NCI-H1694 treated with DMSO at 0.1 percent for 48 hours (cell line): ENCODE data around the gene HMCN2.
"Not testable (repeated sequence)": the region's sequence is repeated elsewhere in the genome, so short reads cannot be mapped to it uniquely, and the experiment has no call there.

Source experiments
- DNase-seq: peaks from one replicate; lab custom pipeline; 2025; lab: John Stamatoyannopoulos, UW

The HMCN2 gene

DNA sequence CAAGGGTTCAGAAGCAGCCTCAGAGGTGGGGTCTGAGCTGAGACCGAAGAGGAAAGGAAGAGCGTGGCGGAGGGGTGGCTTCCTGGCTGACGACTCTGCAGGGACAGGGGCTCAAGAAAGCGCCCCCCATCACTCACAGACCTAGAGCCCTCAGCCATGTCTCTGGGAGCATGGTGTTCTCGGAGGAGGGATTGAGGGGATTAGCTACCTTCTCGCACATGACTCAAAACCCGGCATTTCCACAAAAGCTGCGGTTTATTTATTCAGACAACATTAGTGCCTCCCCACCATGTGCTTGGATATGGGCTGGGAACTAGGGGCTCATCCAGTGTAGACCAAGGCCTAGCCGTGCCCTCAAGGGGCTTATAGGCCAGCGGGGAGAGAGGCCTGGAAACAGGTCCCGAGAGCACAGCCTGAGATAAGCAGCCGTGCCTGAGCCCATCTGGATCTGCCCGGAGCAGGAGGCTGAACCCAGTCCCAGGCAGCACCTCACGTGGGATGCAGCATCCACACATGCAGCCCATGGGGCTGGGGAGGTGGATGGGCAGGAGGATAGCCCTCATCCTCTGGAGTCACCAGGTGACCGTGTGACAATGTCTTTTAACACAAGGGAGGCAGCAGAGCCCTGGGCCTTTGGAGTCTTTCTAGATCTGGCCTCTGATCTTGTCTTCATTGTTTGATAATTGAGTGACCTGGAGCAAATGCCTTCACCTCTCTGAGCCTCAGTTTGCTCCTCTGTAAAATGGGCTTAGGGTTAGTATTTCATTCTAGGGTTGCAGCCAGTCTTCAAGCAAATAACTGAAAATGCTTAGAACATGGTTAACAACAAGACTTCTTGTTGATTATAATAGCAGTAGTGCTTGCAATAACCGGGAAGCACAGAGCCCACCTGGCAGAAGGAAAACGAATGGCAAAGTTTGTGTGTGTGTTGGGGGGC, 878 bp upstream of the HMCN2 start:
- no peak for DNase-seq

DNA sequence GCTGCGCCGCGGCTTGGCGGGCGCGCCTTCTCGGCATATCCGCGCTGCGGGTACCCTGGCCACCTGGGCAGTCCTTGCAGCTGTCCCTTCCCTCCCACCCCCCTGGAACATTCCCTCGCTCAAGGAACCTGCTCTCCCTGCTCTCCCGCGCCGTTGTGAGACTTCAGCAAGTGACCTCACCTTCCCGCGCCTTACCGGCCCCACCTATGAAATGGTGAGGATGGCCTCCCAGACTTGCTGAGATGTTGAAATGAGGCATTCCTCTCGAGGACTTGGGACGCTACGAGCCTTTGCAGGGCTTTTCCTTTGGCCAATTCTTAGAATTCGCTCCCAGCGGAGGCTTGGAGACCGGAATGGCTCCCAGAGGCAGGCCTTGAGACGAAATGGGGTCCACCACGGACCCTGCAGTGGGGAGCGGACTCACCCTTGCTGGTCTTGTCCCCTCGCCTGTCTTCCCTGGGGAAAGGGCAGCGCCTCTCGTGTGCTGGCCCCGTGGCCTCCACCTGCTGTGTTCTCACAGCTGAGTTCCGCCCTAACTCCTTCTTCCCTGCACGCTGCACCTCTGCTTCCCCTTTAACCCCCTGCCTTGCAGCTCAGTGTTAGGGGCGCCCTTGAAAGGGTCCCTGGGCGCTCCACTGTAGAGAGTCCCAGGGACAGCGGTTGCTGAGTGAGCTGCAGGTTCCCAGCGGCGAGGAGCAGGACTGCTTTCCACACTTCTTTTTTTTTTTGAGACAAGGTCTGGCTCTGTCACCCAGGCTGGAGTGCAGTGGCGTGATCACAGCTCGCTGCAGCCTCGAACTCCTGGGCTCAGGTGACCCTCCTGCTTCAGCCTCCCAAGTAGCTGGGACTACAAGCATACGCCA, 907 bp downstream of the HMCN2 start:
- no peak for DNase-seq

DNA sequence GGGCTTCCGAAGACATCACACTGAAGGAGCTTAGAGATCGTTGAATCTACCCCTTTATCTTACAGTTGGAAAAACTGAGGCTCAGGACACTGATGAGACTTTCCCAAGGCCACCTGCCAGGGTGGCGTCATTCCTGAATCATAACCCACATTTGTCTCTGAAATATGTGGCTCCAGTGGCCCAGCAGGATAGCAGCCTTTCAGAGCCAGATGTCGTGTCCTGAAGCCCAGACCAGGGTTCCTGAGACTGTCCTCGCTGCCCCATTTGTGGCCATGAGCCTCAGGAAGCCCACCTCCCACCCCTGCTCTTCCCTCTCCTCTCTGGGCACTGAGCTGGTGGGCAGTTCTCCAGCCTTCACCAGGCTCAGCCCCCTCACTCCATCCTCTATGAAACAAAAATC, 2.4 kb downstream of the HMCN2 start:
- DNase-seq = no peak

DNA sequence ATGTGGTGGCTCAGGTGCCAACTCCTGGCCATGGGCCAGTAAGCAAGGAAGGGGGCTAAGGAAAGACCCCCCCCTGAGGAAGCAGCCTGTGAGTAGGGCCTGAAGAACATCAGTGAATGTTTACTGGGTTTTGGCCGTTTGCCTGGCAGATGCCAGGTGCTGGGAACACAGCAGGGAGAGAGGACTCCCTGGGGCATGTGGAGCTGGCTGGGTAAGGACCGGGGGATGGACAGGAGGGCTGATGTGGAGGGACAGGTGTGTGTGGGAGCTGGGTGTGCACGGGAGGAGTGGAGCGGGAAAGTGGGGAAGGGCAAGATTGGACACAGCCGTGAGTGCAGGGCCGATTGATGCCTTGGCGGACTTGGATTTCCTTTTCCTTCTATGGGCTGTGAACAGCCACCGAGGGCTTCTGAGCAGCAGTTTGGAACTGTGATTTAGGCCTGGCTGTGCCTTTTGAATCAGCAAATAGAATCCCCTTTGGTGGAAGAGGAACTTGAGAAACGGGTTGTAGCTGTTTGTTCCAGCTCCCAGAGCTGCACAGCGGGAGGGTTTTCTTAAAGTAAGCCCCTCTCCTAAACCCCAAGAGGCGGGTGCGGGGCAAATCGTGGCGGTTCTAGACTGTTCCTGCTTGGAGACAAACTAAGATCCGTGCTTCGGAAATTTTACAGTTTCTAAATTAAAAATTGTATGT, 3.1 kb downstream of the HMCN2 start:
- no peak for DNase-seq

DNA sequence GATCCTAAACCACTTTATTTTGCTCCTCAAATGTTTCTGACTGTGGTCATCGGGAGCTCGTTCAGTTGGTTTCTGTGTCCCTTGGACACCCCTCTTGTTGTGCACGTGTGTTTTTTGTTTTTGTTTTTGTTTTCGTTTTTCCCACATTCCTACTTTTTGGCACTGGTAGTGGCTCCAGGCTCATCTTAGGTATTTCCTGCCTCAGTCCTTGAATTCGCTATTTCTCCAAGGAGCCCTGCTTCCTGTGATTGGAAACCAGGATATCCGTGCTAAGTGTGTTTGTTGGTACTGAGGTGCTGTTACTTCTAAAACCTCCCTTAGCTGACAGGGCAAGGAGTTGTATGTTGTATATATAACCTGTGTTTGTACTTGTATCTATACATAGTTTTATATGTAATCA, 5.9 kb downstream of the HMCN2 start:
- no peak for DNase-seq

DNA sequence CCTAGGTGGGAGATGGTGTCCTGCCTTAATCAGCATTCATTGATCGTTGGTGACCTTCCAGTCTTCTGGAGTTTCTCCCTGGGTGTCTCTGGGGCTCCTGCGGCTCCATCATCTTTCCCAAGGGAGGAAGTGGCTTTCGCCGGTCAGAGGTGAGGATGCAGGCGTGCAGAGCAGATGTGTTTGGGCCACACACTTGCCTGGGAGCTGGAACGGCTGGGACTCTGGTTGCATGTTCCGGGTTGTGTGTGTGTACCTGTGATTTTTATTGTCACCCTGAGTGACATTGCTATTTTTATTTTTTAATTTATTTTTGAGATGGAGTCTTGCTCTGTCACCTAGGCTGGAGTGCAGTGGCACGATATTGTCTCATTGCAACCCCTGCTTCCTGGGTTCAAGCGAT, 9.6 kb downstream of the HMCN2 start:
- no peak for DNase-seq

DNA sequence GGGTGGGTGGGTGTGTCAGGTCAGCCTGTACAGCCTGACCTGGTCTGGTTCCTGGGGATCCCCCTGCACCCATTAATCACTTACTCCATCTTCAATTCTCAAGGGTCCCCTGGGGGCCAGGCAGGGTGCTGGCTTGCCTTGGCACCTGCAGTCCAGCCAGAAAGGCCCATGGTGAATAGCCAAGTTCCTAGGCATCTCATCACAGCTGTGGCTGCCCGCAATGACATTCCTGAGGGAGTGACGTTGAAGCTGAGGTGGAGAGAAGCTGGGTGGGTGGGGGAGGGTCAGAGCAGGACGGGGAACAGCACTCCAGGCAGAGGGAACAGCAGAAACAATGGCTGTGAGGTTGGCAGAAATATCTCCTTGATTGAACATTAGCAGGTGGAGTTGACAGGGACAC, 10.6 kb downstream of the HMCN2 start:
- DNase-seq = no peak

DNA sequence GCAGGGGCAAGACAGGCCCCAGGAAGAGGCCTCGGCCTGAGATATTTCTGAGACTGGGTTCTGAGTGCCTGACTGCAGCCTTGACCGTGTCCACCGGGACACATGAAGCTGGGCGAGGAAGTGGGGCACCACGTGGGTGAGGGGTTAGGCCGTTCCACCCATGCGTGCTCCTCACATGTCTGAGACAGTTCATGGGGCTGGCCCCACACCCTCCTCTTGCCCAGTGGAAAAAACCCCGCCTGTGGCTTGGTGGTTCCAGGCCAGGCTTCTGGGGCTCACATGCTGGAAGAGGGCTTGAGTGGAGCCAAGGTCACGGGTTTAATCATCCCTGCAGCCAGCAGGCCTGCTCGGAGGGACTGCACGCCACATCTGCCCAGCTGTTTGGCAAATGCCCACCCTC, 11.4 kb downstream of the HMCN2 start:
- no peak for DNase-seq

DNA sequence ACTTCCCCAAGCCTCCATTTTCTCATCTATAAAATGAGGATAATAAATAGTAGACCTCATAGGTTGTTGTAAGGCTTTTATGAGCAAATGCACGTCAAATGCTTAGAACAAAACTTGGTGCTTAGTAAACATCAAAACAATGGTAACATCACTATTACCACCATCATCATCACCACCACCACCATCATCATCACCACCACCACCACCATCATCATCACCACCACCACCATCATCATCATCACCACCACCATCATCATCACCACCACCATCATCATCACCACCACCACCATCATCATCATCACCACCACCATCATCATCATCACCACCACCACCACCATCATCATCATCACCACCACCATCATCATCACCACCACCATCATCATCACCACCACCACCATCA, 12.0 kb downstream of the HMCN2 start:
- DNase-seq = not testable (repeated sequence)

DNA sequence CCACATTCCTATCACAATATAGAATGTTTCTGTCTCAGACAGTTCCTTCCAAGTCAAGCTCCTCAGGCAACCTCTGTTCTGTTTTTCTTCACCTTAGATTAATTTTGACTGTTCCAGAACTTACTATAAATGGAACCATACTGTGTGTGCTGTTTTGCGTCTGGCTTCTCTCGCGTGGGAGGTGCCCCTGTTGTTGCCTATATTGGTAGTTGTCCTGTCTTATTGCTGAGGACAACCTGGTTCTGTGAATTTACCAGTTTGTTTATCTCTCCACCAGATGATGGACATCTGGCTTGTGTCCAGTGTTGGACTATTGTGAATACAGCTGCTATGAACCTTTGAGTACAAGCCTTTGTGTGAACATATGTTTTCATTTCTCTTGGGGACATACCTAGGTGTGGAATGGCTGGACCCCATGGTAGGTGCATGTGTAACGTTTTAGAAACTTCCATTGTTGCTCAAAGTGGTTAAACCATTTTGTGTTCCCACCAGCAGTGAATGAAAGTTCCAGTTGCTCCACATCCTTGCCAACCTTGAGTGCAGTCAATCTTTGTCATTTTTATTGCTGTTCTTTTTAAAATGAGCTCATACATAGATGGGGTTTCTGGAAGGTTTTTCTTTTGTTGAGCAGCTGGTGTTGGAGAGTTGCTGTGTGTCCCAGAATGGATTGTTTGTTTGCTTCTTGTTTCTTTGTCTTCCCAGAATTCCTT, 18.1 kb downstream of the HMCN2 start:
- no peak for DNase-seq

DNA sequence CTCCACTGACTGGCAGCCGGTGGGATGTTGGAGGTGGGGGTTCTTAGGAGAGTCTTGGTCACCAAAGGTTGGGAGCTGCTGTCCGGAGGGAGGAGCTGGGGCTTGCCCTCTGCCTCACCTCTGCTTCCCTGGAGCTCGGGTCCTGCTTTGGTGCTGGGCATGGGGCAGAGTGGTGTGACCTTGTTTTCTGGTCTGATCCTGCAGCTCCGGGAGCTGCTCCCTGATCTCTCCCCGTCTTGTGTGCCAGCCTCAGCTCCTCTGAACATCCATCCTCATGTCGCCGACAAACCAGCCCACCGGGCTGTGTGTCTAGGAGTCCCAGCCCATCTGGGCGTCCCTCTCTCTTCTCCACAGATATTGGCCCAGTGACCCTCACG, 18.7 kb downstream of the HMCN2 start:
- DNase-seq = no peak

DNA sequence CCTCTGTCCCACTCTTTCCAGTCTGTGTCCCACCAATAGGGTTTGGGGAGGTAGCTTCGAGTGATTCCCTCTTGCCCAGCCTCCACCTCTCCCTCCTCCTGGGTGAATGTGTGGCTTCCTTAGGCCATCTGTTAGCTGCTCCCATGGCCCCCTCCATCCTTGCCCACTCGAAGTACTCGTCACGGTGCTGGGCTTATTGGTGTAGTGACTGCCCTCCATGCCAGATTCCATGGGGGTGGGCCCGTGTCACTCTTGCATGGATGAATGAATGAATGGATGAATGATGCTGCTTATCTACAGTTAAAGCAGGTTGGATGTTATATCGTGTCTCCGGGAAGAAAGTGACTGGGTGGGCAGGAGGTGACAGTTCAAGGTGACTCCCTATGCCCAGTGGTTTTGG, 19.1 kb downstream of the HMCN2 start:
- no peak for DNase-seq

DNA sequence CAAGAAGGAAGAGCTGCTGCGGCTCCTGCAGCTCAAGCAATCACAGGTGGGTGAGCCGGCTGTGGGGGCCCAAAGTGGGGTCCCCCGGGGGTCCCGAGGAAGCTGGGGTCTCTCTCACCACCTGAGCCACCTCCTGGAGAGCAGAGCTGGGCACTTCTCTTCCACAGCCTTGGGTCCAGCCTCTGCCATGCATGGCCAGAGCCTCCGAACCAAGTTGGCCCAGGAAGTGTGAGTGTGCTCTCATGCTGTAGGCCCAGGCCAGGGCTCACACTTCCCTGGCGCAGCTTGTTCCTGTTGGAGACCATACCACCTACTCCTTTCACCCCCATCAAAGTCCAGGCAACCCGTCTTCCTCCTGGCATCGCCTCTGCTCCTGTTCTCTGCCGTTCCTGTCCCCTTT, 19.7 kb downstream of the HMCN2 start:
- DNase-seq = no peak

DNA sequence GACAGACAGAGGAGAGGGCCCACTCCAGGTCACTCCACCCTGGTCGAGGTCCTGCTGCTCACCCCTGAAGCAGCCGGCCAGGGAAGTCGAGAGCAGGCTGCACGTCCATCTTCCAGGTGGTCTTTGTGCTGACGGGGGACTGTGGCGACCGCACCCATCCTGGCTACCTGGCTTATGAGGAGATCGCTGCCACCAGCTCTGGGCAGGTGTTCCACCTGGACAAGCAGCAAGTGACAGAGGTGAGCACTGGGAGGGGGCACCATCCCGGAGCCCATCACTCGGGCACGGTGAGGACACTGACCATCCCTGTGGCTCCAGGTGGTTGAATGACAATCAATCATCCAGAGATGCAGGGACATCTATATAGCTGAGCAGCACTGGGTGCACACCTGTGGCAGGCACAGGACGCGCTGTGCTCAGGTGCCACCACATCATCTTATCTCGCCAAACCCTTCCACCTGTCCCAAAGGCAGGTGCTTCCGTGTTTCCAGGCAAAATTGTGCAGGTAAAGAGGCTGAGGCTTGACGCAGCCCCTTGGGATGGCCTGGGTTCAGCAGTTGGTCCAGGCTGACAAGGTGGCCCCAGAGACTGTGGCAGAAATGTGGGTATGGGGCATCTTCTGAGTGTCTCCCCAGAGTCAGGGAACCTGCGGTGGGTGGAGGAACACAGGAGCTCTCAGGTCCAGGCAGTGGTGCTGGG, 20.7 kb downstream of the HMCN2 start:
- DNase-seq = no peak

DNA sequence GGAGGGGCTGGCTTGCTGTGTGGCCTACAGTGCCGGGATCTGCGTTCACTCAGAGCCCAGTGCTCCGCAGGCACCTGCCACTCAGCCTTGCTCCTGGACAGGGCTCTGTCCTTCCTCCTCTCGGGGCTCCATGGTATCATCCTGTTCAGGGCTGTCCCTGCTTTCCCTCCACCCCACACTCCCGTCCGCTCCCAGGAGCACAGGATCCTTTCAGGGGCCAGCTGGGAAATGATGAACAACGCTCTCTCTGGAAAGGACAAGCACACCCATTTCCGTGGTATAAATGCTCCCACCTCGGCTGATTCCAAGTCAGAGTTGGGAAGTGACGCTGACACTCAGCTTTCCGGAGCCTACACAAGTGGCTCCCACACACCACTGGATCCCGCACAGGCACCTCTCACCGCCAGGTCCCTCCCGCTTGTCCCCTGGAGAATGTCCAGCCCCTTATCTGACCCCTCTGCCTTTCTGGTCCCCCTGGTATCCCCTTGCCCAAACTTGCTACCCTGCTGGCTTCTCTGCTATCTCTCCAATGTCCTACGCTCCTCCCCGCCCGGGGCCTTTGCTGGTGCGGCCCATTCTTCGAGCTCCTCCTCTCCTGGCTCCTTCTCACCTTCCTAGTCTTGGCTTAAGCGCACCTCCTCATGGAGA, 21.3 kb downstream of the HMCN2 start:
- DNase-seq = no peak

DNA sequence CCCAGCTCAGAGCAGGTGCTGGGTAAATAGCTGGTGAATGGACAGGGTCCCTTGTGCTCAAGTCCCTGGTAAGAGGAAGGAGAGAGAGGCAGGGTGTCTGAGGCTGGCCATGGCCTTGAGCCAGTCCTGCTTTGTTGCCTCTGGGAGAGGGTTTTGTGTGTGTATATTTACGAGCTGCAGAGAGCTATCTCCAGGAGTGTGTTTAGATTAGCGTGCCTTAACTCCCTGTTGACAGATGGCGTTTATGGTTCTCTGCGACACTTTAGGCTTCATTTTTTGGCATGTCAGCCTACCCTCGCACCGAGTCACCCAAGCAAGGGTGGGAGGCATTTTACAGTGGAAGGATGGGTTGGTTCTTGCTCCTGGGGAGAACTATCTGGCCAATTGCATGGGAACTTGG, 22.2 kb downstream of the HMCN2 start:
- DNase-seq = peak; percentile 79

DNA sequence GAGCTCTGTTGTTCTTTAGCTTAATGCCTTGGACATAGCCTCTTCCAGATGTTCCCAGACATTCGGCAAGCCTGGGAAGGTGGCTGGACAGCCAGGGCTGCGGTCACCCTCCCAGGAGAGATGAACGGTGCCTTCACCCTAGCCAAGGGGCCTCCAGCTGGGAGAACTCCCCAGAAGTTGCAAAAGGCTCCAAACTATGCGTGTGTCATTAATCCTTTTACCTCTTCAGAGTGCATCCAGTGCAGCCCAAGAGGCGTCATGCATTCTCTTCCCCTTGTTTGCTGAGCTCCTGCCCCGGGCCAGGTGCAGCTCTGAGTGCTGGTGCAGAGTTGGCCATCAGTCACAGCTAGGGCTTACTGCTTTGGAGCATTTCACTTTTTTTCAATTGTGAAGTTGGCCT, 22.8 kb downstream of the HMCN2 start:
- no peak for DNase-seq

DNA sequence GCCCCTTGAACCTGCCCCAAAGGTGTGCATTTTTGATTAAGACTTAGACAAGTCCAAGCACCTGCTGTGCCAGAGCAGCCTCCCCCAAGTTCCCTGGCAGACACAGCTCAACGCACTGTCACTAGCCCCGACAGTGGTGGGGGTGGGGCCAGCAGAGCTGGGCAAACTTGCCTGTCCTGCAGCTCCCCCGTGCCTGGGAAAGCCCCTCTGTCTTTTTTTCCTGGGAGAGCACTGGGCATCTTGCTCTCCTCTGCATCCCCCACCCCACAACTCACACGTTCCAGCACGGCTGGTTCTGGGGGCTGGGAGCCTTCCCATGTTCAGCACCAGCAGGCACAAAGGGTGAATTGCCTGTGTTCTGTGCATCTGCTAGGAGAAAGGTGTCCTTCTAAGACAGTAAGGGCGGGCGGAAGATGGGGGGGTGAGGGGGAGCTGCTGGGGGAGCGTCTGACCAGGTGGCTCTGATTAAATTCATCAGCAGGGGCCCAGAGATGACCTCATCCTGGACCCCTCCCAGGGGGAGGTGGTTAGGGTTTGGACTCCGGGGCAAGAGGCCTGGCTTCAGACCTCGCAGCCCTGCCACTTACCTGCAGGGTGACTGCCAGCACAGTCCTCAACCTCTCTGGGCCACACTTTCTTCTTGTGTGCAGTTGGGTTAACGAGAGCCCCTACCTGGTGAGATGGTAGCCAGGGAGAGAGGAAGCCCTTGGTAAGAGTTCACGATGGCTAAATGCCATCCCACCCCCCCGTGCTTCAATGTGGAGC, 23.5 kb downstream of the HMCN2 start:
- DNase-seq = no peak

DNA sequence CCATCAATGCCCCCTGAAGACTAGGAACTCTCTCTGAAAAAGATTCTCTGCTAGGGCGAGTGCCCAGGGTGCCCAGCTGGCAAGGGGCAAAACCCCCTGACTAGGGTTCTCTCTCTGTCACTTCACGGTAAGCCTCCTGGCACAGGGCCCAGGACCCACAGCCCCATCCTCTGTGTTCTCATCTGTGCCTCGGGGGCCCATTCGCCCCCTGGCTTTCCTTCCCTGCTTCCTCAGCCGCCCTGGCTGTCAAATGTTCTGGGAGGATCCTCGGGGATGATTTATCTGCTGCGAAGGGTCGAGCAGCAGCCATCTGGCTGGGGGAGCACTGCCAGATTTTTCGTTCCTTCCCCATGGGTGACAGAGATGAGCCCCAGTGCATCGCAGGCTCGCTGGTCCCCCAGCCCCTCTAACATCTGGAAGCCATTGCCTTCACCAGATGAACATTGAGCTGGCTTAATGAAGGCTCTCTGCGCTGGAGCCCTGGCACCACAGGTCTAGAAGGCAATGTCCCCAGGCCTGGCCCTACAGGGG, 24.2 kb downstream of the HMCN2 start:
- peak; percentile 17 for DNase-seq
